K562 (cell line): ENCODE data around the gene TIAM1. TPM values are rescaled to one million over a fixed set of nuclear protein-coding genes. Genes with fewer than 3 reads are reported as not detected.

Source experiments
- ATAC-seq: fragments of 200-7000 bp; cut with Tn5 transposase; 3 replicates; pipeline ENCODE4 v1.9.1; 2020; ENCODE audit warnings: moderate library complexity
- BruUV-seq: library from RNA; stranded (reverse); fragments of 400-500 nt; replicated peaks from 2 replicates; lab custom pipeline; 2021; lab: Mats Ljungman, UMichigan
- CTCF ChIA-PET: fragments of 300-600 bp; formaldehyde crosslinking; extraction: SDS; loops from one replicate; lab custom pipeline; 2021; ENCODE audit warnings: low intra/inter-chr PET ratio; lab: Yijun Ruan, JAX
- POLR2A ChIA-PET: fragments of 300-600, 350-650 bp; sonication (Branson Sonifier 250); formaldehyde crosslinking; extraction: SDS; loops from one replicate; lab custom pipeline; 2021; ENCODE audit warnings: antibody characterized with exemption, inconsistent platforms; lab: Yijun Ruan, JAX
- DNase-seq, 4 experiments: peaks; one replicate each; pipeline versions ENCODE4 v3.0.0 to v3.0.0-alpha.2; 2011 to 2018; ENCODE audit warnings: low spot score in 3 of 4, mixed read lengths in 3 of 4; ENCODE audit errors: extremely low read depth in 1 of 4
- FAIRE-seq: peaks from 2 replicates; lab custom pipeline; 2011; peaks lifted over from hg19 to GRCh38; lab: Jason Lieb, UNC
- H2AFZ ChIP-seq: 2 replicates; pipeline ENCODE4 v1.6.0; 2011; ENCODE audit warnings: low read depth, low read length, control low read depth, inconsistent platforms
- H3K27ac ChIP-seq: fragments of 200-600 bp; 3 replicates; pipeline ENCODE4 v1.8.0; 2011; ENCODE audit warnings: low read depth, mild to moderate bottlenecking, control low read depth, inconsistent platforms, low read length, moderate library complexity, mixed read lengths; ENCODE audit errors: extremely low read depth
- H3K27me3 ChIP-seq, 2 experiments: fragments of 300-600 bp in 1 of 2; 2 replicates in 1 of 2; 3 replicates in 1 of 2; pipeline versions ENCODE4 v1.6.0 to v1.8.0; 2011; ENCODE audit warnings: inconsistent platforms in 2 of 2, low read length in 2 of 2, mild to moderate bottlenecking in 1 of 2, mixed read lengths in 1 of 2, moderate library complexity in 1 of 2; ENCODE audit not compliant: control insufficient read depth in 2 of 2, insufficient read depth in 2 of 2
- H3K36me3 ChIP-seq: fragments of 300-600 bp; 3 replicates; pipeline ENCODE4 v1.8.0; 2011; ENCODE audit warnings: mild to moderate bottlenecking, low read length, inconsistent platforms; ENCODE audit not compliant: control insufficient read depth, insufficient read depth
- H3K4me1 ChIP-seq, 2 experiments: fragments of 200-600 bp in 1 of 2; replicated peaks in 1 of 2; 2 replicates in 1 of 2; 3 replicates in 1 of 2; pipeline versions ENCODE4 v1.5.1 to v1.8.0; 2011; ENCODE audit warnings: inconsistent platforms in 2 of 2, low read length in 2 of 2, mild to moderate bottlenecking in 1 of 2, mixed read lengths in 1 of 2, moderate library complexity in 1 of 2; ENCODE audit not compliant: control insufficient read depth in 2 of 2, insufficient read depth in 2 of 2
- H3K4me2 ChIP-seq: 2 replicates; pipeline ENCODE4 v1.6.1; 2011; ENCODE audit warnings: low read length, control low read depth, inconsistent platforms, mixed read lengths; ENCODE audit not compliant: insufficient read depth
- H3K4me3 ChIP-seq: fragments of 200-600 bp; sonication (generic), shearing (Covaris generic); 2 replicates; pipeline ENCODE4 v1.5.1; 2016; ENCODE audit warnings: control low read depth, inconsistent platforms
- H3K79me2 ChIP-seq: fragments of 200-600 bp; 3 replicates; pipeline ENCODE4 v1.8.0; 2011; ENCODE audit warnings: low read length, inconsistent platforms; ENCODE audit not compliant: control insufficient read depth, insufficient read depth
- H3K9ac ChIP-seq, 2 experiments: 2 replicates each; pipeline versions ENCODE4 v1.6.0 to v1.6.1; 2011; ENCODE audit warnings: low read depth in 2 of 2, low read length in 2 of 2, control low read depth in 1 of 2, inconsistent platforms in 1 of 2, mild to moderate bottlenecking in 1 of 2, mixed read lengths in 1 of 2; ENCODE audit not compliant: insufficient read depth in 1 of 2
- H3K9me1 ChIP-seq: one replicate; pipeline ENCODE4 v1.6.0; 2011; ENCODE audit warnings: inconsistent platforms, mild to moderate bottlenecking, low read length, moderate library complexity; ENCODE audit not compliant: control insufficient read depth, insufficient read depth
- H3K9me3 ChIP-seq: replicated peaks from 2 replicates; pipeline ENCODE4 v1.5.1; 2011; ENCODE audit warnings: low read depth, low read length, inconsistent platforms; ENCODE audit not compliant: control insufficient read depth, insufficient read depth
- H4K20me1 ChIP-seq: replicated peaks from 2 replicates; pipeline ENCODE4 v1.6.1; 2011; ENCODE audit warnings: low read length, inconsistent platforms, mixed read lengths; ENCODE audit not compliant: control insufficient read depth, insufficient read depth
- ARNT ChIP-seq, 2 experiments: fragments of 450-650 bp; IDR thresholded peaks; 2 replicates each; pipeline ENCODE4 v1.6.1; 2016; ENCODE audit warnings: mild to moderate bottlenecking in 1 of 2
- CBX3 ChIP-seq, 2 experiments: IDR thresholded peaks; 1 replicate in 1 of 2; 2 replicates in 1 of 2; pipeline ENCODE4 v1.6.1; 2012; ENCODE audit warnings: inconsistent platforms in 2 of 2, low read length in 2 of 2, borderline replicate concordance in 1 of 2, control low read depth in 1 of 2
- ELK3 ChIP-seq: fragments of 450-650 bp; formaldehyde crosslinking; IDR thresholded peaks from 2 replicates; pipeline ENCODE4 v1.4.0; 2020; ENCODE audit warnings: mild to moderate bottlenecking
- ETV1 ChIP-seq: fragments of 450-650 bp; conservative IDR thresholded peaks from 2 replicates; pipeline ENCODE4 v1.6.1; 2016; ENCODE audit warnings: missing genetic modification characterization, control low read depth, low read depth, missing compliant biosample characterization
- KLF16 ChIP-seq: IDR thresholded peaks from 2 replicates; pipeline ENCODE4 v1.6.1; 2016; ENCODE audit warnings: antibody characterized with exemption
- MXI1 ChIP-seq: IDR thresholded peaks from 2 replicates; pipeline ENCODE4 v1.6.1; 2011; ENCODE audit warnings: low read depth, mild to moderate bottlenecking, improper control_type of control experiment, low read length
- NKRF ChIP-seq: fragments of 450-650 bp; IDR thresholded peaks from 2 replicates; pipeline ENCODE4 v1.6.1; 2016; ENCODE audit warnings: borderline replicate concordance
- RBM17 ChIP-seq: fragments of 200-400 bp; formaldehyde crosslinking; IDR thresholded peaks from 2 replicates; pipeline ENCODE4 v1.6.1; 2017; ENCODE audit warnings: low read depth, mild to moderate bottlenecking, low read length, borderline replicate concordance
- SIX5 ChIP-seq, 2 experiments: IDR thresholded peaks; 2 replicates each; pipeline ENCODE4 v1.6.1; 2011; ENCODE audit warnings: low read length in 2 of 2, borderline replicate concordance in 1 of 2, low read depth in 1 of 2, mild to moderate bottlenecking in 1 of 2, moderate library complexity in 1 of 2; ENCODE audit not compliant: insufficient read depth in 1 of 2
- ZNF133 ChIP-seq: fragments of 250-450 bp; sonication (Bioruptor Pico); IDR thresholded peaks from 2 replicates; pipeline ENCODE4 v1.4.0; 2020; ENCODE audit warnings: mild to moderate bottlenecking
- ZNF583 ChIP-seq: fragments of 250-450 bp; sonication (Bioruptor Pico); IDR thresholded peaks from 2 replicates; pipeline ENCODE4 v1.4.0; 2020
- ZNF609 ChIP-seq: sonication (generic); formaldehyde crosslinking; IDR thresholded peaks from 2 replicates; pipeline ENCODE4 v1.8.1; 2023; ENCODE audit warnings: missing genetic modification reagents, mild to moderate bottlenecking, borderline replicate concordance
- ZNF76 ChIP-seq: fragments of 250-450 bp; sonication (Bioruptor Pico); IDR thresholded peaks from 2 replicates; pipeline ENCODE4 v1.4.0; 2020; ENCODE audit warnings: mild to moderate bottlenecking, moderate library complexity, borderline replicate concordance
- ZNF764 ChIP-seq: fragments of 250-450 bp; sonication (Bioruptor Pico); IDR thresholded peaks from 2 replicates; pipeline ENCODE4 v1.4.0; 2020; ENCODE audit warnings: low read depth, mild to moderate bottlenecking, moderate library complexity
- WGBS: fragments of 100-300 bp; shearing (Covaris generic); methylation state at CpG from one replicate; pipeline ENCODE4 v1.1.6; 2016; ENCODE audit warnings: low coverage, mixed read lengths; ENCODE audit not compliant: insufficient coverage; ENCODE audit errors: missing lambda C conversion rate; 5-methylcytosine and 5-hydroxymethylcytosine counted together
- in situ Hi-C: fragments of 300-500 bp; cut with MboI; formaldehyde crosslinking; loops from 4 replicates; pipeline ENCODE4 v1.15.0; 2018; ENCODE audit warnings: inconsistent platforms, mixed read lengths
- intact Hi-C: fragments of 100-400 bp; cut with micrococcal nuclease; formaldehyde crosslinking; loops from 2 replicates; pipeline ENCODE4 v1.14.2; 2022
- polyA plus RNA-seq, 8 experiments: library from polyadenylated mRNA; depleted of rRNA in 4 of 8; stranded (reverse) in 5 of 8; unstranded in 3 of 8; fragments of >200 nt; fragmentation: Nextera tagmentation in 2 of 8; fragmentation: Illumina TruSeq in 1 of 8; extraction: Ambion mirVana in 2 of 8; extraction: Trizol in 1 of 8; gene quantifications; 2 replicates each; pipeline versions ENCODE4 v1.2.1 to v1.2.3, GENCODE V29; 2011 to 2014; ENCODE audit warnings: inconsistent platforms in 1 of 8, missing spikeins in 1 of 8
- total RNA-seq, 7 experiments: library from RNA; depleted of rRNA in 6 of 7; stranded (reverse); fragments of >200 nt in 6 of 7; fragmentation: Illumina TruSeq in 2 of 7; extraction: Trizol in 2 of 7; gene quantifications; 2 replicates each; pipeline versions ENCODE4 v1.2.1 to v1.2.3, GENCODE V29; 2011 to 2021; ENCODE audit warnings: low replicate concordance in 1 of 7

The TIAM1 gene
- total and polyA plus RNA-seq, 9 of the 15 experiments (the other 6 are each of a cell fraction or from before 2014, with no cell fraction given) = 0.11 TPM; not detected in 8

GRCh38 chr21:31310750-31311149 lies 33.3 kb downstream of the TIAM1 start:
- POLR2A ChIA-PET = interaction anchor here (1.7 kb wide), 1 partner anchor 17 kb away, joined by 5 read pairs; no protein-coding TSS in a partner anchor
- no peak overlapping the region for H2AFZ ChIP-seq
- no peaks in the 10 kb centered on the region for H3K4me1 ChIP-seq
- WGBS = 1% methylated on average over 7 of the region's 7 CpGs
- H3K36me3 ChIP-seq = no peaks in the 10 kb centered on the region
- H3K9me3 ChIP-seq = no peaks in the 10 kb centered on the region
- H4K20me1 ChIP-seq = no peaks in the 10 kb centered on the region
- H3K9me1 ChIP-seq = no peaks in the 10 kb centered on the region
- H3K27ac ChIP-seq = no peak overlapping the region
- no peak for FAIRE-seq
- H3K27me3 ChIP-seq = peaks cover 0 to 4% of the 10 kb centered on the region in 2 experiments; a peak in 1 of 5 replicates
- H3K4me2 ChIP-seq = no peak overlapping the region
- intact Hi-C loops (no loop called here), in situ Hi-C loops (no loop called here)
- CTCF ChIA-PET = no interaction called here
- no peak for ATAC-seq
- H3K4me3 ChIP-seq = no peak overlapping the region
- H3K79me2 ChIP-seq = no peaks in the 10 kb centered on the region
- TF ChIP-seq MXI1 (no peak), ZNF76 (CRISPR knock-in tag) (no peak), CBX3 (IDR thresholded peaks at IDR 0.05; ENCODE audit: borderline replicate concordance in 1 of 2, low read length in 2 of 2) (no peak), KLF16 (no peak), ZNF583 (no peak), ZNF133 (CRISPR knock-in tag) (no peak), RBM17 (no peak), SIX5 (IDR thresholded peaks at IDR 0.05; ENCODE audit: borderline replicate concordance in 1 of 2, insufficient read depth in 1 of 2, low read depth in 1 of 2, low read length in 2 of 2) (no peak), NKRF (no peak), ETV1 (tag) (no peak), ARNT (IDR thresholded peaks at IDR 0.05) (no peak), ZNF764 (no peak), ELK3 (CRISPR knock-in tag) (no peak), ZNF609 (CRISPR knock-in tag) (no peak)
- H3K9ac ChIP-seq = no peak overlapping the region
- DNase-seq = no peak
- BruUV-seq = no TSS peak
